ENCODE results near the gene FRMD5. TPM values are rescaled to one million over a fixed set of nuclear protein-coding genes. Genes with fewer than 3 reads are reported as not detected.

FRMD5 gene
- total and polyA plus RNA-seq, 3 experiments from 2014 or later, result 0.28 to 0.44 (median 0.37) TPM

DNA sequence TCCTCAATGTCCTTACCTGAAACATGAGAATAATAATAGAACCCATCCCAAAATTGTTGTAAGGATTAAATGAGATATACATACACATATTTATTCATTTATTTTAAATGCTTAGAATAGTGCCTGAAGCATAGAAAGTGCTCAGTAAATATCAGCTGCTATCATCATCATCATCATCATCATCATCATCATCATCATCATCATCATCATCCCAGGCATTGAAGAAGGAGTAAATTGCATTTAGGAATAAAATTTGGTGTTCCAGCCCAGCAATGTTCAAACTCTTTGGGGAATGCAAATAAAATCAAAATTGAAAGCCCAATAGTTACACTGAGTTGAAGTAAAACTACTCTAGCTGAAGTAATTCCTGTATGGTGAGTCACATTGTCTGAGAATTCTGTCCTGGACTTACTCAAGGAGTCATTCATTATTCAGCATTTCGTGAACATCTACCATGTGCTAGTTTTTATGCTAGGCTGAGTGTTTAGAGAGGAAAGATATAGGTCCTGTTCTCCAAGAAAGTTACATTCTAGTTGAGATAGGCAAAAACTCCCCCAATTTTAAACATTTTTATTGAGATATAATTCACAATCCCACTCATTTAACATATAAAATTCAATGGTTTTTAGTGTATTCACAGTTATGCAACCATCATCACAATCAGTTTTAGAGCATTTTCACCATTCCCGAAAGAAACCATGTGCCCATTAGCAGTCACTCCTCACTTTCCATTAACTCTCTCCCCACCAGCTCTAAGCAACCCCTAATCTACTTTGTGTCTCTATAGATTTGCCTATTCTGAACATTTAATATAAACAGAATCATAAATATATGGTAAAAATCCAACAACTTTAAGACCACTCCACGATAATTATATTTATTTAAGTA lies 107.2 kb downstream of the FRMD5 start:
- Histone ChIP-seq H3K27me3 (ENCODE audit: insufficient read depth, low read length, poor library complexity, severe bottlenecking) (peaks cover 3% of the 10 kb centered on the region), H3K36me3 (ENCODE audit: insufficient read depth, low read length) (no peaks in the 10 kb centered on the region), H3K4me1 (ENCODE audit: insufficient read depth, low read length) (no peaks in the 10 kb centered on the region), H3K27ac (ENCODE audit: low read depth, low read length) (no peak overlapping the region), H3K9me3 (ENCODE audit: low read length) (no peaks in the 10 kb centered on the region), H3K4me3 (ENCODE audit: low read length) (no peak overlapping the region)
- no peaks in the 10 kb centered on the region for H3K4me1 Mint-ChIP-seq
- no peak for DNase-seq
- H3K9me3 Mint-ChIP-seq, result no peaks in the 10 kb centered on the region
- no peaks in the 10 kb centered on the region for H3K36me3 Mint-ChIP-seq
- ChIA-PET POLR2A (no interaction called here), CTCF (no interaction called here)
- H3K27me3 Mint-ChIP-seq, result peaks cover 6 to 7% of the 10 kb centered on the region in 2 donors
- H3K4me3 Mint-ChIP-seq, result no peak overlapping the region
- no peak overlapping the region for H3K27ac Mint-ChIP-seq

DNA sequence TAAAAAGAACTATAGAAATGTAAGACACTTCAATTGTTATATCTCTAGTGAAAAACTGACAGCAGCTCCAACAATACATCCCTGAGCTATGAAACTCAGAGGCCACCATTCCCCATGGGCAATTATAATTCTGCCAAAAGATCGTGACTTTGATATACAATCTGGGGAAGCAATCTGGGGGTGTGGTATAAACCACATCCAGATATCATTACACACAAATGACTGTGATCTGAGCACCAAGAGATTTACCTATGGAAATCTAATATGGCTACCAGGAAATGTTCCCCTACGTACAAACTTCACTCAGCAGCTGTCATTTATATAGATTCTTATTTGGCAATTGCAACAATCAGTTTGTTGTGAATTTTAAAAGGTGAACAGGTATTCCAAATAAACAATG lies 110.3 kb downstream of the FRMD5 start:
- Mint-ChIP-seq H3K4me3 (no peak overlapping the region), H3K4me1 (no peaks in the 10 kb centered on the region), H3K27me3 (peaks cover 2 to 16% of the 10 kb centered on the region in 2 donors), H3K9me3 (no peaks in the 10 kb centered on the region), H3K27ac (no peak overlapping the region), H3K36me3 (no peaks in the 10 kb centered on the region)
- no peak for DNase-seq
- Histone ChIP-seq H3K27me3 (ENCODE audit: insufficient read depth, low read length, poor library complexity, severe bottlenecking) (peaks cover 3% of the 10 kb centered on the region), H3K4me3 (ENCODE audit: low read length) (no peak overlapping the region), H3K27ac (ENCODE audit: low read depth, low read length) (no peak overlapping the region), H3K4me1 (ENCODE audit: insufficient read depth, low read length) (no peaks in the 10 kb centered on the region), H3K9me3 (ENCODE audit: low read length) (no peaks in the 10 kb centered on the region), H3K36me3 (ENCODE audit: insufficient read depth, low read length) (no peaks in the 10 kb centered on the region)
- ChIA-PET POLR2A (no interaction called here), CTCF (no interaction called here)

DNA sequence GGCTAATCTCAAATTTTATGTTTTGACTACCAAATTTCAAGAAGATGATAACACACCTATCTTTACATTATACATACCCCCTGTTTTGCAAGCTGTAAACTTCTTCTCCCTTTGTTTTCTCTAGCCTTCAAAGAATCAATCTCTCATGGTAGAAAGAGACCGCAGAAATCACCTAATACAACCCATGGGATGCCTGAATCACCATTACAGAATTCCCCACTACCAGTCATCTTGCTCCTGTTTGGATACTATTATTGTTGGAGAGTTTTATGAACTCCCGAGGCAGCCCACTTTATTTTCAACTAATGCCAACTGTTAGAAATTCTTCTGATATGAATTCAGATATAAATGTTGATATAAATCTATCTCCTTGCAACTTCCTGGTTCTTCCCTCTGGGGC lies 110.9 kb downstream of the FRMD5 start:
- H3K4me1 Mint-ChIP-seq, result no peaks in the 10 kb centered on the region
- peaks cover 2 to 22% of the 10 kb centered on the region in 2 donors for H3K27me3 Mint-ChIP-seq
- no peaks in the 10 kb centered on the region for H3K9me3 ChIP-seq (ENCODE audit: low read length)
- no peak overlapping the region for H3K4me3 ChIP-seq (ENCODE audit: low read length)
- H3K9me3 Mint-ChIP-seq, result peaks cover 0 to 2% (median 0%) of the 10 kb centered on the region in 5 donors
- no peak overlapping the region for H3K27ac ChIP-seq (ENCODE audit: low read depth, low read length)
- POLR2A ChIA-PET, result no interaction called here
- CTCF ChIA-PET, result no interaction called here
- H3K4me1 ChIP-seq (ENCODE audit: insufficient read depth, low read length), result no peaks in the 10 kb centered on the region
- H3K36me3 Mint-ChIP-seq, result no peaks in the 10 kb centered on the region
- no peak for DNase-seq
- H3K27me3 ChIP-seq (ENCODE audit: insufficient read depth, low read length, poor library complexity, severe bottlenecking), result peaks cover 3% of the 10 kb centered on the region
- no peak overlapping the region for H3K4me3 Mint-ChIP-seq
- no peak overlapping the region for H3K27ac Mint-ChIP-seq
- no peaks in the 10 kb centered on the region for H3K36me3 ChIP-seq (ENCODE audit: insufficient read depth, low read length)

DNA sequence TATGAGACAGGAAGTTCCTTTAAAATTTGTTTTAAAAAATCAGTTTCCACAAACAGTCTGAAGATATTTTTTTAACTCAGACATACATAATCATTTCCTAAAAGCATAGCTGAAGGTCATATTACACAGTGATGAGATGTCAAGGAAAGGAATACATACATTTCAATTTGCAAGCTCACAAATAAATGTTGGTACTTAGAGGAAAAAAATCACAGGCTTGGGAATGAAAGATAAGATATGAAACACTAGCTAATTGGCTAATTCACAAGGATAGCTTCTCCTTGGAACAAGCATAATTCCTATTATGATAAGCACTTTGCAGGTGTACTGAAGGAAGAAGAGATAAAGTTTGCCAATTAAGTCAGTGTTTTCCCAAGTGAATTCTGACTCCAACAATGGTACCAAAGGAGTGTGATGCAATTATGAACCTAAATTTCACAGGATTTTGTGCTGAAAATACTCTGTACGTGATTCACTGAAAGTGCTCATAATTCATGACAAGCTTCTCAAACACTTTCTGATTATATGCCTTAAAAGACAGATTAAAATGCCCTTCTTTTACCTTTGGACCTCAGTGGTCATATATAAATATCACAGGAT lies 112.4 kb downstream of the FRMD5 start:
- POLR2A ChIA-PET, result no interaction called here
- no peaks in the 10 kb centered on the region for H3K27me3 ChIP-seq (ENCODE audit: insufficient read depth, low read length, poor library complexity, severe bottlenecking)
- H3K4me3 Mint-ChIP-seq, result no peak overlapping the region
- H3K36me3 ChIP-seq (ENCODE audit: insufficient read depth, low read length), result no peaks in the 10 kb centered on the region
- CTCF ChIA-PET, result no interaction called here
- no peak for DNase-seq
- no peak overlapping the region for H3K27ac Mint-ChIP-seq
- peaks cover 9 to 29% of the 10 kb centered on the region in 2 donors for H3K27me3 Mint-ChIP-seq
- H3K4me1 Mint-ChIP-seq, result no peaks in the 10 kb centered on the region
- H3K36me3 Mint-ChIP-seq, result no peaks in the 10 kb centered on the region
- H3K9me3 Mint-ChIP-seq, result peaks cover 0 to 4% (median 0%) of the 10 kb centered on the region in 5 donors
- H3K4me3 ChIP-seq (ENCODE audit: low read length), result no peak overlapping the region
- no peak overlapping the region for H3K27ac ChIP-seq (ENCODE audit: low read depth, low read length)
- H3K9me3 ChIP-seq (ENCODE audit: low read length), result no peaks in the 10 kb centered on the region
- no peaks in the 10 kb centered on the region for H3K4me1 ChIP-seq (ENCODE audit: insufficient read depth, low read length)

DNA sequence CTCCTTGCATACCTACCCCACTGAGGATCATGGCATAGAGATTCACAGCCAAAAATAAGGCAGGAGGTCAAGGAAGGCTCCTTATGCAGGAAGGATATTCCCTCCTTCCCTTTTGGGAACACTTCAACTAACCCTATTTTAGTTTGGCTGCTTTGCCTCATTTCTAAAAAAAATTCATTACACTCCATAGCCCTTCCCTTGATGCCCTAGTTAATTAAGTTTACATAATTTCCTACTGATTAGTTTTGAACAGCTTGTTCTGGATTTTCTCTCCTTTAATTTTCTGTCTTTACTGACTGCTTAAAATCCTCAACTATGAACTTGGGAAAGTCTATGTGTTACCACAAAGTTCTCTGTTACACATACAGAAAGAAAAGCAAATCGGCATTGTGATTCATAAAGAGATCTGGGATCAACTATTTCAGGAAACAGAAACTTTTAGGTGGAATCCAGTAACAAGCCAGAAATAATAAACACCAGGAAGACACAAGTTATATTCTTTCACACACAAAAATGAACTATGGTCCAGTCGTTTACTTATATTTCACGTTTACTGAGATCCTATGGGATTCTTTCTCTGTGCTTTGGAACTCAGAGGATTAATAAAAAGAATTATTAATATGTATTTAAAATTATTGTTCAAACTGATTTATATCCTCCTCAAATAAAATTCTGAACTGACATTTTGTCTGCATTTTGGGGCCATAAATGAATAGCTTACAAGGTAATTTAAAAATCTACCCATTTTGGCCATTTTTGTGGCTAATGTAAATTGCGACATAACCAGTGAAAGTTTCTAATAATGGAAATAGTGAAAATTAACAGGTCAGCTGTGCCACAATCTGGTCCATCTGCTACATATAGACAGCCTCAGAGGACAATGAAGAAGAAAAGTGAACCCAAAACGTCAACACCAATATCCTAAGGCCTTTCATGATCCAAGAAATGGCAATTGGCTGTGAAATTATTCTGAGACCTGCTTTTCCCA lies 113.8 kb downstream of the FRMD5 start:
- POLR2A ChIA-PET, result no interaction called here
- no peak overlapping the region for H3K4me3 ChIP-seq (ENCODE audit: low read length)
- Mint-ChIP-seq H3K4me3 (no peak overlapping the region), H3K4me1 (no peaks in the 10 kb centered on the region), H3K36me3 (no peaks in the 10 kb centered on the region), H3K27ac (no peak overlapping the region), H3K9me3 (peaks cover 0 to 4% (median 3%) of the 10 kb centered on the region in 5 donors), H3K27me3 (peaks cover 11 to 35% of the 10 kb centered on the region in 2 donors)
- no peaks in the 10 kb centered on the region for H3K36me3 ChIP-seq (ENCODE audit: insufficient read depth, low read length)
- H3K4me1 ChIP-seq (ENCODE audit: insufficient read depth, low read length), result no peaks in the 10 kb centered on the region
- DNase-seq, result no peak
- H3K27ac ChIP-seq (ENCODE audit: low read depth, low read length), result no peak overlapping the region
- CTCF ChIA-PET, result no interaction called here
- H3K27me3 ChIP-seq (ENCODE audit: insufficient read depth, low read length, poor library complexity, severe bottlenecking), result no peaks in the 10 kb centered on the region
- H3K9me3 ChIP-seq (ENCODE audit: low read length), result no peaks in the 10 kb centered on the region

DNA sequence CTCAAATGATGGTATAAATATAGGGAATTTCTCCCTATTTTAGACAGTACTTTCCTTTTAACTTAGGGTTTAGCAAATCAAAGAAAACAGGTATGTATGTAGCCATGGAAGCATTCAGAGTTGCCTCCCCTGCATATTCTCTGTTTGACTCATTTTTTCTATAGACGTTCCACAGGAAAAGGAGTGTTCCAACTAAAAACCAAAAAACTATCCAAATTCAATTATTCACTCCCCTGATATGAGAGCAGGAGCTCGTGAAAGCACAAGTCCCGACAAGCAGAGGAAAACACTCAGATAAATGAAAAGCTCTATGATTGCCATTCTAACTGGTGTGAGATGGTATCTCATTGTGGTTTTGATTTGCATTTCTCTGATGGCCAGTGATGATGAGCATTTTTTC lies 119.5 kb downstream of the FRMD5 start:
- Histone ChIP-seq H3K4me1 (ENCODE audit: insufficient read depth, low read length) (no peaks in the 10 kb centered on the region), H3K9me3 (ENCODE audit: low read length) (no peaks in the 10 kb centered on the region), H3K4me3 (ENCODE audit: low read length) (no peak overlapping the region), H3K27ac (ENCODE audit: low read depth, low read length) (no peak overlapping the region), H3K36me3 (ENCODE audit: insufficient read depth, low read length) (no peaks in the 10 kb centered on the region), H3K27me3 (ENCODE audit: insufficient read depth, low read length, poor library complexity, severe bottlenecking) (no peaks in the 10 kb centered on the region)
- DNase-seq, result no peak
- H3K4me3 Mint-ChIP-seq, result no peak overlapping the region
- no peak overlapping the region for H3K27ac Mint-ChIP-seq
- POLR2A ChIA-PET, result no interaction called here
- no peaks in the 10 kb centered on the region for H3K36me3 Mint-ChIP-seq
- no peaks in the 10 kb centered on the region for H3K4me1 Mint-ChIP-seq
- CTCF ChIA-PET, result no interaction called here
- H3K9me3 Mint-ChIP-seq, result peaks cover 0 to 4% (median 3%) of the 10 kb centered on the region in 5 donors
- H3K27me3 Mint-ChIP-seq, result peaks cover 17 to 32% of the 10 kb centered on the region in 2 donors

DNA sequence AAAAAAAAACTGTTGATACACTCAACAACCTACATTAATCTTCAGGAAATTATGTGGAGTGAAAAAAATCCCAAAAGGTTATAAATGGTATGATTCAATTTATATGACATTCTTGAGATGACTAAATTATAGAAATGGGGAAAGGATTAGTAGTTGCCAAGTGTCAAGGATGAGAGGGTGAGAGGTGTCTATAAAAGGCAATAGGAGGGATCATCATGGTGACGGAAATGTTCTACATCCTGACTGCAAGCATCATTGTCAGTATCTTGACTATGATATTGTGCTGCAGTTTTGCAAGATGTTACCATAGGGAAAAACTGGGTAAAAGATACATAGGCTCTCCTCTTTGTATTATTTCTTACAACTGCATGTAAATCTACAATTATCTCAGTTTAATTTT lies 125.6 kb downstream of the FRMD5 start:
- Mint-ChIP-seq H3K9me3 (no peaks in the 10 kb centered on the region), H3K27me3 (peaks cover 3 to 15% of the 10 kb centered on the region in 2 donors), H3K27ac (no peak overlapping the region), H3K4me1 (peaks cover 0 to 3% (median 0%) of the 10 kb centered on the region in 3 donors), H3K4me3 (no peak overlapping the region), H3K36me3 (no peaks in the 10 kb centered on the region)
- no peaks in the 10 kb centered on the region for H3K9me3 ChIP-seq (ENCODE audit: low read length)
- H3K4me3 ChIP-seq (ENCODE audit: low read length), result no peak overlapping the region
- no peaks in the 10 kb centered on the region for H3K36me3 ChIP-seq (ENCODE audit: insufficient read depth, low read length)
- CTCF ChIA-PET, result no interaction called here
- POLR2A ChIA-PET, result no interaction called here
- no peak overlapping the region for H3K27ac ChIP-seq (ENCODE audit: low read depth, low read length)
- no peak for DNase-seq
- no peaks in the 10 kb centered on the region for H3K27me3 ChIP-seq (ENCODE audit: insufficient read depth, low read length, poor library complexity, severe bottlenecking)
- no peaks in the 10 kb centered on the region for H3K4me1 ChIP-seq (ENCODE audit: insufficient read depth, low read length)

DNA sequence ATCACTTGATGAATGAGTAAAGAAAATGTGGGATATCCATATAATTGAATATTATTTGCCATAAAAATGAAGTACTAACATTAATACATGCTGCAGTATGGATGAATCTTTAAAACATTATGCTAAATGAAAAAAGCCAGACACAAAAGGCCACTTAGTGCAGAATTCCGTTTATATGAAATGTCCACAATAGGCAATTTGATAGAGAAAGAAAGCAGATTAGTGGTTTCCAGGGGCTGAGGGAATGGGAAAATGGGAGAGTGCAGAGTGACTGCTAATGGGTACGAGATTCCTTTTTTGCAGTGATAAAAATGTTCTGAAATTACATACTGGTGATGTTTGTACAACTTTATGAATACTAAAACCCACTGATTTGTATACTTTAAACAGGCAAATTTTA lies 126.7 kb downstream of the FRMD5 start:
- Histone ChIP-seq H3K4me1 (ENCODE audit: insufficient read depth, low read length) (no peaks in the 10 kb centered on the region), H3K27me3 (ENCODE audit: insufficient read depth, low read length, poor library complexity, severe bottlenecking) (no peaks in the 10 kb centered on the region), H3K9me3 (ENCODE audit: low read length) (no peaks in the 10 kb centered on the region), H3K4me3 (ENCODE audit: low read length) (no peak overlapping the region), H3K36me3 (ENCODE audit: insufficient read depth, low read length) (no peaks in the 10 kb centered on the region), H3K27ac (ENCODE audit: low read depth, low read length) (no peak overlapping the region)
- no peak for DNase-seq
- CTCF ChIA-PET, result no interaction called here
- Mint-ChIP-seq H3K27ac (no peak overlapping the region), H3K4me3 (no peak overlapping the region), H3K36me3 (no peaks in the 10 kb centered on the region), H3K27me3 (peaks cover 3 to 15% of the 10 kb centered on the region in 2 donors), H3K4me1 (peaks cover 0 to 3% (median 0%) of the 10 kb centered on the region in 3 donors), H3K9me3 (no peaks in the 10 kb centered on the region)
- POLR2A ChIA-PET, result no interaction called here
